Lower leg skin (tissue), 4 donors: ENCODE results near the gene GPR37L1. TPM values are rescaled to one million over a fixed set of nuclear protein-coding genes. Genes with fewer than 3 reads are reported as not detected.

Experiments used
- DNase-seq, 2 donors: peaks; one replicate each; pipeline ENCODE4 v3.0.0-alpha.2; 2019; ENCODE audit warnings: low spot score in 2 of 2
- H3K4me3 ChIP-seq: fragments of 200-600 bp; sonication (generic); 2 replicates; pipeline ENCODE4 v1.5.1; 2017; ENCODE audit warnings: mild to moderate bottlenecking, low read depth; ENCODE audit not compliant: poor library complexity, severe bottlenecking
- CTCF ChIP-seq, 3 donors: fragments of 450-650 bp; IDR thresholded peaks; one replicate each; pipeline ENCODE4 v1.5.1; 2016; ENCODE audit warnings: antibody characterized with exemption in 3 of 3, mild to moderate bottlenecking in 3 of 3, moderate library complexity in 2 of 3
- POLR2A ChIP-seq, 2 donors: fragments of 450-650 bp; IDR thresholded peaks; one replicate each; pipeline ENCODE4 v1.6.1; 2016 to 2017; ENCODE audit warnings: antibody characterized with exemption in 2 of 2, mild to moderate bottlenecking in 1 of 2, moderate library complexity in 1 of 2
- WGBS, 2 donors: methylation state at CpG; one replicate each; pipeline ENCODE4 v1.1.5; 2018; 5-methylcytosine and 5-hydroxymethylcytosine counted together
- intact Hi-C: fragments of 100-400 bp; cut with DNase I; formaldehyde crosslinking; loops from one replicate; pipeline ENCODE4 v1.15.0; 2023; ENCODE audit warnings: low total_unique reads
- total RNA-seq, 4 donors: library from RNA; depleted of rRNA; stranded (reverse); fragments of >200 nt; gene quantifications; one replicate each; pipeline ENCODE4 v1.1.0, GENCODE V29; 2016

The GPR37L1 gene
- total RNA-seq, 4 donors from 2014 or later: 0.02 to 0.06 TPM; not detected in 2

DNA sequence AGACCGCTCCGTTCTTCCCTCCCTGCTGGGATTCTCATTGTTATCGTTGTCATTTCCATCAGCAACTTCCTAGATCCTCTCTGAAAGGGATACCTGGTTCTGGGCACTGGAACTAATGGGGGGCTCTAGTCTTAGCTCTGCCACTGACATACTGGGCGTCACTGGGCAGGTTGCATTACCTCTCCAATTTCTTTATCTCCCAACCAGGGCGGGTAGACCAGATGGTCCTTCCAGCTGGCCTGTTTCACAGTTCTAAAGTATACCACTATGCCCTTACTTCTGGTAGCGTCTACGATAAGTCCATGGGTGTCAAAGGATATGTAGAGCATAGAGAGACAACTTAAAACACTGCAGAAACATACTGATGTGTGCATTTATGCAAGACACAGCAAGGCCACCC lies 1.4 kb downstream of the GPR37L1 start:
- TF ChIP-seq POLR2A (IDR thresholded peaks at IDR 0.05): no peak
- no peak for TF ChIP-seq CTCF (IDR thresholded peaks at IDR 0.05)
- intact Hi-C loops: no loop called here
- no peak for DNase-seq
- H3K4me3 ChIP-seq: no peak overlapping the region
- 91 to 92% methylated on average over 7 of the region's 7 CpGs for WGBS, 2 donors

DNA sequence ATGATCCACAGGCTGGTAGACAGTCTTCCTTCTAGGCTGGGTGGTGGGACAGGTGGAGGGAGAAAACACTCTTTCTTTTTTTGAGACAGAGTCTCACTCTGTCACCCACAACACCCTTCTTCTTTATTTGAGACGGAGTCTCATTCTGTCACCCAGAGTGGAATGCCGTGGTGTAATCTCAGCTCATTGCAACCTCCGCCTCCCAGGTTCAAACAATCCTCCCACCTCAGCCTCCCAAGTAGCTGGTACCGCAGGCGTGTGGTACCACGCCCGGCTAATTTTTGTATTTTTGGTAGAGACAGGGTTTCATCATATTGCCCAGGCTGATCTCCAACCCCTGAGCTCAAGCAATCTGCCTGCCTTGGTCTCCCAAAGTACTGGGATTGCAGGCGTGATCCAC lies 2.9 kb downstream of the GPR37L1 start:
- intact Hi-C loops: no loop called here
- WGBS, 2 donors: 92 to 94% methylated on average over 8 of the region's 8 CpGs
- TF ChIP-seq POLR2A (IDR thresholded peaks at IDR 0.05) (no peak), CTCF (IDR thresholded peaks at IDR 0.05) (no peak)
- no peak overlapping the region for H3K4me3 ChIP-seq
- no peak for DNase-seq

DNA sequence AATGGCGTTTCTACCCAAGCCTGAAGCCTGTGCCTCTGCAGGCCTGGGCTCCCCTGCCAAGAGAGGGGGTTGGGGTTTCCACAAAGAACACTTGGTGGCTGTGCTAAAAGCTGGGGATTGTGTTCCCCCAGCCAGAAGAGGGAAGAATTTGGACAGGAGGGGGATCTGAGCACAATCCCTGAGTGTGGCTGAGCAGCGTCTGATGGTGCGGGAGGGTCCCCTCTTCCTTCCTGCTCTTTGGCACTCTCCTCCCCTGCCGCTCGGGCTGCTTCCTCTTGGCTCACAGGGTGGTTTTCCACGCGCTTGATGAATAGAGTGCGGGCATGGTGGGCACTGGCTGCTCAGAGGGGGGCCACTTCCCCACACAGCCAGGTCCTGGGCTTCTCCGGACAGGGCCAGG lies 3.7 kb downstream of the GPR37L1 start:
- no peak overlapping the region for H3K4me3 ChIP-seq
- no peak for TF ChIP-seq CTCF (IDR thresholded peaks at IDR 0.05)
- no peak for TF ChIP-seq POLR2A (IDR thresholded peaks at IDR 0.05)
- 58 to 62% methylated on average over 9 of the region's 9 CpGs for WGBS, 2 donors
- intact Hi-C loops: no loop called here
- no peak for DNase-seq

GRCh38 chr1:202127061-202127460 lies 4.3 kb downstream of the GPR37L1 start:
- WGBS, 2 donors: 84 to 86% methylated on average over 6 of the region's 6 CpGs
- TF ChIP-seq CTCF (IDR thresholded peaks at IDR 0.05) (no peak), POLR2A (IDR thresholded peaks at IDR 0.05) (no peak)
- H3K4me3 ChIP-seq: no peak overlapping the region
- intact Hi-C loops: no loop called here
- DNase-seq: no peak

GRCh38 chr1:202127836-202128622 lies 5.3 kb downstream of the GPR37L1 start:
- no peak for TF ChIP-seq CTCF (IDR thresholded peaks at IDR 0.05)
- TF ChIP-seq POLR2A (IDR thresholded peaks at IDR 0.05): no peak
- intact Hi-C loops: no loop called here
- no peak overlapping the region for H3K4me3 ChIP-seq
- 94 to 96% methylated on average over 18 to 22 of the region's 26 CpGs for WGBS, 2 donors
- no peak for DNase-seq
